Stimulated activated CD4-positive, alpha-beta T cell treated with anti-CD3 and anti-CD28 coated beads, Interleukin-4, amount 100 ng/mL, for 1 hour (primary cell): ENCODE measurements around the gene NOC2L.

ENCODE experiments used
- DNase-seq: peaks from one replicate; pipeline ENCODE4 v3.0.0-alpha.2; 2020

The NOC2L gene

GRCh38 chr1:974293-974640, 15.2 kb upstream of the NOC2L start:
- DNase-seq: no peak

DNA sequence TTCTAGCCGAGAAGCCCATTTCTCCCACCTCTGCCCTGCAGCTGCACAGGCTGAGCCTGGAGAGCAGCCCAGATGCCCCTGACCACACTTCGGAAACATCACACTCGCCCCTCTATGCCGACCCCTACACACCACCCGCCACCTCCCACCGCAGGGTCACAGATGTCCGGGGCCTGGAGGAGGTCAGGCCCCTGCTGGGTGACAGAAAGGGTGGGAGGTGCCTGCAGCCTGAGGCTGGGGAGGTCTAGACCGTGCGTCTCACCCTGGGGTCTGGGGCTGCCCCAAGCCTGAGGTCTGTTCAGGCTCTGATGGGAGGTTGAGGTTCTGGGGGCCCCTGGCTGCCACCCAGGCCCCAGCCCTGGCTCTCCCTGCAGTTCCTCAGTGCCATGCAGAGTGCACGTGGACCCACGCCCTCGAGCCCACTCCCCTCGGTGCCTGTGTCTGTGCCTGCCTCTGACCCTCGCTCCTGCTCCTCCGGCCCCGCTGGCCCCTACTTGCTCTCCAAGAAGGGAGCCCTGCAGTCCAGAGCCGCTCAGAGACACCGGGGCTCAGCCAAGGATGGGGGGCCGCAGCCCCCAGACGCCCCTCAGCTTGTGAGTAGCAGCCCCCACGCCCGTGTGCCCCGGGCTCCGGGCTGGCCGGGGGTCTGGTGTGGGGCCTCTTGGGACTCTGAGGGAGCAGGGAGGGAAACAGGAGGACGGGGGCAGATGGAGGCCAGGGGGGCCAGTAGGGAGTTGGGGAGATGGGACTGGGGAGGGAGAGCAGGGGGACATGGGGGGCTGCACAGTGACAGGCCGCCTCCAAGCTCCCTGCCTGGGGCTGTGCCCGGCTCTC, 14.6 kb upstream of the NOC2L start:
- DNase-seq: no peak

DNA sequence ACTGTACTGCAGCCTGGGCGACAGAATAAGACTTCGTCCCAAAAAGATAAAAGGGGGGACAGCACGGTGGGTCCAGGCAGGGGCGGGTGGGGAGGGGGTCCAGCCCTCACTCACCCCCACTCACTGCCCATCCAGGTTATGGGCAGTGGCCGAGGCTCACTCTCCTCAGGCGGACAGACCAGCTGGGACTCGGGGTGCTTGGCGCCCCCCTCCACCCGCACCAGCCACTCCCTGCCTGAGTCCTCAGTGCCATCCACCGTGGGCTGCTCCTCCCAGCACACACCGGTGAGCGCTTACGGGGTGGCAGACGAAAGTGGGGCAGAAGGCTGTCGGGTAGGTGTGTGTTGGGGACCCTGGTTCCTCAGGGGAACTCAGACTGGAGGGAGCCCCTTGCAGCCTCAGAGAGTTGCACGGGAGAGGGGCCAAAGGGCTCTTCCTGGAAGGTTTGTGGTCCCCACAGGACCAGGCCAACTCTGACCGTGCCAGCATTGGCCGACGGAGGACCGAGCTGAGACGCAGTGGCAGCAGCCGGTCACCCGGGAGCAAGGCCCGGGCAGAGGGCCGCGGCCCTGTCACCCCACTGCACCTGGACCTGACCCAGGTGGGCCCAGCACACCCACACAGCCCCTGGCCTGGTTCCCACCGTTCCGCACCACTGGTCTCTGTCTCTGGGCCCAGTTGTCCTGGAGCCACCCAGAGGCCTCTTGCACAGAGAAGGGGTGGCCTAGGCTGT, 13.8 kb upstream of the NOC2L start:
- no peak for DNase-seq

- DNase-seq: no peak
Measured at GRCh38 chr1:971751-972506, 12.9 kb upstream of the NOC2L start.

GRCh38 chr1:970973-971730, 12.1 kb upstream of the NOC2L start:
- DNase-seq: no peak

DNA sequence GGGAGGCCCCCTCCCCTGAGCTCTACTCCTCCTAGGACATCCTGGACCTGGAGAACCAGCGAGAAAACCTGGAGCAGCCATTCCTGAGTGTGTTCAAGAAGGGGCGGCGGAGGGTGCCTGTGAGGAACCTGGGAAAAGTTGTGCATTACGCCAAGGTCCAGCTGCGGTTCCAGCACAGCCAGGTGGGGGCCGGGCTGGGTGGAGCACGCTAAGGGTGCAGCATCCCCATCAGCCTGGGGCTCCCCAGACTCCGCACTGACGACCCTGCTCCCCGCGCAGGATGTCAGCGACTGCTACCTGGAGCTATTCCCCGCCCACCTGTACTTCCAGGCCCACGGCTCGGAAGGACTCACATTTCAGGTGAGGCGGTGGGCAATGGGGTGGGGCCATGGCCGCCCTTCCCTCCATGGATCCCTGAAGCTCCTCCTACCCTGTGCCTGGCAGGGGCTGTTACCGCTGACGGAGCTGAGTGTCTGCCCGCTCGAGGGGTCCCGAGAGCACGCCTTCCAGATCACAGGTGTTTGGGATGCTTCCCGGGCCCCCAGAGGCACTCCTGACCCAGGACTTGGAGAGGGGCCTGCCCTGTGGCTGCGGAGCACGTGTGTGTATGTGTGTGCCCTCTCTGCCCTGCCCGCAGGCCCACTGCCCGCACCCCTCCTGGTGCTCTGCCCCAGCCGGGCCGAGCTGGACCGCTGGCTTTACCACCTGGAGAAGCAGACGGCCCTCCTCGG, 11.4 kb upstream of the NOC2L start:
- DNase-seq: no peak

DNA sequence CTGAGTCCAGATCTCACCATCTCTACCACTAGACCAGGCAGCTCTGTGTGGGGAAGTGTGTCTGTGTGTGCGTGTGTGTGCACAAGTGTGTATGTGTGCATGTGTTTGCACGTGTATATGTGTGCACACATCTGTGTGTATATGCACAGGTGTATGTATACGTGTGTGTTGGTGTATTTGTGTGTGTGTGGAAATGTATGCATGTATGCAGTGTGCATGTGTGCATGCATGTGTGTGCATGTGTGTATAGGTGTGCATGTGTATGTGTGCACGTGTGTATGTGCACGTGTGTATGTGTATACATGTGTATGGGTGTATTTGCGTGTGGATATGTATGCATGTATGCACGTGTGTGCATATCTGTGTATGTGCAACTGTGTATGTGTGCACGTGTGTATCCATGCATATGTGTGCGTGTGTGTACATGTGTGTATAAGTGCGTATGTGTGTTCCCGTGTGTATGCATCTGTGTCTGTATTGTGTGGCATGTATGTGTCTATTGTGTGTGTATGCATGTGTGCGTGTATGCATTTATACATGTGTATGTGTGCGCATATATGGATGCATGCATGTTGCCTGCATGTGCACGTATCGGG, 10.3 kb upstream of the NOC2L start:
- no peak for DNase-seq

GRCh38 chr1:967466-968343, 8.6 kb upstream of the NOC2L start:
- DNase-seq: no peak

DNA sequence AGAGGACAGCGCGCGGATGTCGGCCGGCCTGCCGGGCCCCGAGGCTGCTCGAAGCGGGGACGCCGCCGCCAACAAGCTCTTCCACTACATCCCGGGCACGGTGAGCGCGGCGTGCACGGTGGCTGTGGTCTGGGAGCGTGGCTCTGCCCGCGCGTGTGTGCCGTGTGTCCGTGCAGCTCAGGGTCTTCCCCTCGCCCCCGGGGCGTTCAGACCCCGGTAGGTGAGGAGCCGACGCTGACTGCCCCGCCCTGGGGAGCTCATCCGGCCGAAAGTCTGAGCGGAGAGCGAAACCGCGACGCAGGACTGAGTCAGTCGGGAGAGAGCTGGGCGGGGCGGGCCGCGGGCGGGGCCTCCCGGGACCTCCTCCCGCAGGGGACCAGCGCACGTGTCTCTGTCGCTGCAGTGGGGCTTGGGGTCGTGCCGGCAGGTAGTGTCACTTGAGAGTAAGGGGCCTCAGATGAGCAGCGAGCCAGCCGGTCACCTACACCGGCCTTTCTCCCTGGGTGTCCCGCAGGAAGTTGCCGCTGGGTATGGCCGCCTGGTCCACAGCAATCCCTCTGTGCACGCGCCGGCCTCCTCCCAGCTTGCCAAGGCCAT, 7.7 kb upstream of the NOC2L start:
- peak; percentile 91 for DNase-seq

DNA sequence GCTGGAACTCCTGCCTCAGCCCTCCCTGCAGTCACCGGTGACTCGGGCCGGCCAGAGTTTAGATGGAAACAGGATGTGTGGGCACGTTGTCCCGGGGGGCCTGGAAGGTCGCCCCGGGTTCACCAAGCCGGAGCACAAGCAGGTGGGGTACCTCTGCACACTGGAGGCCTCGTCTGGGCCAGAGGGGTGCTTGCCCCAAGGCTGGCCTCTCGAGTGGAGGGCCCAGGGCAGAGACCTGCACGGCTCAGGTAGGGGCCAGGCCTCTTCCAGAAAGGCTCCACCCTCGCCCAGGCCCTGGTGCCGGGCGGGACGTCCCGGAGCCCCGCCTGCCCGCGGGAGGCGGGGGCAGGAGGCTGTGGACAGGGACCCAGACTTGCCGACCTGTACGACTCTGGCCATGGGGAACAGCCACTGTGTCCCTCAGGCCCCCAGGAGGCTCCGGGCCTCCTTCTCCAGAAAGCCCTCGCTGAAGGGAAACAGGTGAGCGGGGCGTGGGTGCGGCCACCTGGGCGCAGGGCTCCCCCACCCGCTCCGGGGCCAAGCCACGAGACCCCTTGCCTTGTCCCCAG, 7.2 kb upstream of the NOC2L start, which contains the start of gene PLEKHN1:
Gene PLEKHN1, plus strand, starts transcription at position 348 of the 569 bp plus-strand sequence. Its CDS starts 50 bp downstream, at position 398.
- DNase-seq: no peak

DNA sequence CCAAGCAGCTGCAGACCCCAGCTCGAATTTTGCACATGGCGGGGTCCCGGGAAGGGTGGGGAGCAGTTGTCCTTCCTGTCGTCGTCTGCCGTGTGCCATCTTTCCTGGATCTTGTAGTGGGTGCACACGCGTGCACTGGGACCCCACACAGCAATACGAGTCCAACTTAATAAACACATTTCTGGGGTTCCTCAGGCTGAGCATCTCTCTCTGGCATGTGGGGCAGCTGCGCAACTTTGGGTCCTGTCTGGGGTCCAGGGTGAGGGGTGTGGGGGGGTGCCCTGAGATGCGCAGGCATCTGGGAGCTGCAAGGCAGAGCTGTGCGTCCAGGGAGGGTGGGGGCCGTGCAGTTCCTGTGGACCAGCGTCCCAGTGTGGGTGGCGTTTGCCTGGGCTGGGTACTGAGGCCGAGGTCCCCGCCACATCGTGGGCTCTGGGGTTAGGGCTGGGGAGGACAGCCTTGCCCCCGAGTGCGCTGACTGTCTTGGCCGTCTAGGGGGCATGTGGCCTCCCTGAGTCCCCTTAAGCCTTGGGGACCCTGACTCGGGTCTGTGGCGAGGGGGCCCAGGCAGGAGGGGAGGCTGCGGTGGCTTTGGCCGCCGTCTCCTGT, 6.6 kb upstream of the NOC2L start:
- DNase-seq: no peak

GRCh38 chr1:964691-965525, 5.9 kb upstream of the NOC2L start:
- no peak for DNase-seq

DNA sequence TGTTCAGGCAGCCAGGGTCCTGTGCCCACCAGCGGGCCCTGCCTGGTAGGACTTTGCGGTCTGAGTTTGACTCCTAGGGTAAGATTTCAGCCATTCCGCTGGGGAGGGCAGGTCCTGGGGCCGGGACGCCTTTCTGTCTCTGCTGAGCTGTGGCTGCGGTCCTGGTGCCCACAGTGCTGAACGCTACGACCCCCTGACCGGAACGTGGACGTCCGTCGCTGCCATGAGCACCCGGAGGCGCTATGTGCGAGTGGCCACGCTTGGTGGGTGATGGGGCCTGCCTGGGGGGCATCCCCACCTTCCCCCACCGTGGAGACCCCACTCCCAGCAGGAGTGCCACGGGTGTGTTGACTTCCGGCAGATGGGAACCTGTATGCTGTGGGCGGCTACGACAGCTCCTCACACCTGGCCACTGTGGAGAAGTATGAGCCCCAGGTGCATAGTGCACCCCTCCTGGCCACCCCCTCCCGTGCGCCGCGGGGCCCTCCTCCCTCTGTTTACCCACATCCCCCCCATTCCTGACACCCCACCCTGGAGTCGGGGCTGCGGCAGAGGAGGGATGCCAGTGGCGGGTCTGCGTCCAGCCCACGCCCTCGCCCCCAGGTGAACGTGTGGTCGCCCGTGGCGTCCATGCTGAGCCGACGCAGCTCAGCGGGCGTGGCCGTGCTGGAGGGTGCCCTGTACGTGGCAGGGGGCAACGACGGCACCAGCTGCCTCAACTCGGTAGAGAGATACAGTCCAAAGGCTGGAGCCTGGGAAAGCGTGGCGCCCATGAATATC, 4.9 kb upstream of the NOC2L start:
- no peak for DNase-seq

GRCh38 chr1:963301-963651, 4.2 kb upstream of the NOC2L start:
- no peak for DNase-seq

- no peak for DNase-seq
Measured at GRCh38 chr1:962381-963300, 3.6 kb upstream of the NOC2L start.

GRCh38 chr1:961132-961669, 2.1 kb upstream of the NOC2L start:
- DNase-seq: no peak
